Measurements from ENCODE around the gene CHD6.

DNA sequence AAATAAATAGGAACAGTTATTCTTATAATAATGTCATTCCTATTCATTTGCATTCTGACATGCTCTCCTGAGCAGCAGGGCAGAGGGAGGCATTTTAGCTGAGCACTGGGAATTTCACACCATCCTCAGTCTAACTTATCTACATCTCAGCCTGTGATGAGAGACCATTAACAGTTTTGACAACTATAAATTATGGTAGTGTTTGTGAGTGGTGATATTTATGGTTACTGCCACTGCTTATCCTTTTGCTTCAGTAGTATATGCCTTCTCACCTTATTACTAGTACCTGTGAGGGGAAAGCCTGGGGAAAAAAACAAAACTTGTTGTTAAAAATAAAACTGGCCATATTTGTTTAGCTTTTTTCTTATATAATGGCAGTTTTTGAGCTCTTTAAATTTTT, 17.0 kb upstream of the CHD6 start:
- TF ChIP-seq, protein P1, sequence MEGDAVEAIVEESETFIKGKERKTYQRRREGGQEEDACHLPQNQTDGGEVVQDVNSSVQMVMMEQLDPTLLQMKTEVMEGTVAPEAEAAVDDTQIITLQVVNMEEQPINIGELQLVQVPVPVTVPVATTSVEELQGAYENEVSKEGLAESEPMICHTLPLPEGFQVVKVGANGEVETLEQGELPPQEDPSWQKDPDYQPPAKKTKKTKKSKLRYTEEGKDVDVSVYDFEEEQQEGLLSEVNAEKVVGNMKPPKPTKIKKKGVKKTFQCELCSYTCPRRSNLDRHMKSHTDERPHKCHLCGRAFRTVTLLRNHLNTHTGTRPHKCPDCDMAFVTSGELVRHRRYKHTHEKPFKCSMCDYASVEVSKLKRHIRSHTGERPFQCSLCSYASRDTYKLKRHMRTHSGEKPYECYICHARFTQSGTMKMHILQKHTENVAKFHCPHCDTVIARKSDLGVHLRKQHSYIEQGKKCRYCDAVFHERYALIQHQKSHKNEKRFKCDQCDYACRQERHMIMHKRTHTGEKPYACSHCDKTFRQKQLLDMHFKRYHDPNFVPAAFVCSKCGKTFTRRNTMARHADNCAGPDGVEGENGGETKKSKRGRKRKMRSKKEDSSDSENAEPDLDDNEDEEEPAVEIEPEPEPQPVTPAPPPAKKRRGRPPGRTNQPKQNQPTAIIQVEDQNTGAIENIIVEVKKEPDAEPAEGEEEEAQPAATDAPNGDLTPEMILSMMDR (IDR thresholded peaks at IDR 0.05), result no peak
- TF ChIP-seq POLR2A (IDR thresholded peaks at IDR 0.05) (no peak), POLR2AphosphoS5 (IDR thresholded peaks at IDR 0.05) (no peak)

Data from prostate gland (tissue), 2 donors.